ENCODE results near the gene HCLS1. TPM values are rescaled to one million over a fixed set of nuclear protein-coding genes. Genes with fewer than 3 reads are reported as not detected.
"Not testable (repeated sequence)": the region's sequence is repeated elsewhere in the genome, so short reads cannot be mapped to it uniquely, and the experiment has no call there.

The HCLS1 gene, protein sequence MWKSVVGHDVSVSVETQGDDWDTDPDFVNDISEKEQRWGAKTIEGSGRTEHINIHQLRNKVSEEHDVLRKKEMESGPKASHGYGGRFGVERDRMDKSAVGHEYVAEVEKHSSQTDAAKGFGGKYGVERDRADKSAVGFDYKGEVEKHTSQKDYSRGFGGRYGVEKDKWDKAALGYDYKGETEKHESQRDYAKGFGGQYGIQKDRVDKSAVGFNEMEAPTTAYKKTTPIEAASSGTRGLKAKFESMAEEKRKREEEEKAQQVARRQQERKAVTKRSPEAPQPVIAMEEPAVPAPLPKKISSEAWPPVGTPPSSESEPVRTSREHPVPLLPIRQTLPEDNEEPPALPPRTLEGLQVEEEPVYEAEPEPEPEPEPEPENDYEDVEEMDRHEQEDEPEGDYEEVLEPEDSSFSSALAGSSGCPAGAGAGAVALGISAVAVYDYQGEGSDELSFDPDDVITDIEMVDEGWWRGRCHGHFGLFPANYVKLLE
- total RNA-seq (2014; rRNA removed; shearing (Covaris generic)): 0.24 and 0.83 TPM in 2 replicates

DNA sequence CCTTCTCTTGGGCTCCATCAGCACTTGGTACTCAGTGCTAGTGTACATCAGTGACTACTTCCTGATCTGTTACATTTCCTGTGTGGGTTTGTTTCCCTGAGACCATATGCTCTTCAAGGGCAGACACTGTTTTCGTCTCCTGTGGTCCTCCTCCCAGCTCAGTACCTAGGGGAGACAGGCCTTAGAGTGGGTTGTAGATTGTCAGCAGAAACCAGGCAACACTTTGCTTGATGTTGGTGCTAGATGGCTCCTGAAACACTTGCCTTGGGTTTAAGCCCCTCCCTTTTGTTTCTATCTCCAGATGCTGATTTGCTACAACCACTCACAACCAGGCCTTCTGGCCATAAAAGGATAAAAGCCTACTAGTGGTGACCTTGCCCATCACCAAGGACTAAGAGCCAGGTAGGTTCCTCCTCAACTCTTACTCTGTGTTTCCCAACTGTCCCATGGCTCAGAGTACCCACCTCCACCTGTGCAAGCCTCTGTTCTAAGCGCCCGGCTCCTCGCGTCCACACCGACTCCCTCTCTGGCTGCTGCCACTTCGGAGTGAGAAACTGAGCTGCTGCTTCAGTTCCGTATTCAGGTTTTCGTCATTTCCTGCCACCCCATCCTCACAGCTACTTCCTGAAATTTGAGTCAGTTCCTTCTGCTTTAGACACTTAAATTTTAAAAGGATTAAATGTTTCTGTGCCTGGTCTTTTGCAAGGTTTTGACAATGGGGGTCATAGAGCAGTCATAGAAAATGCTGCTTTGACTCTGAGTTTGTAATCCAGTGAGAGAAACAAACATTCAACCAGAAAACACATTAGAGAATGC, at the start of gene HCLS1:
TSS of gene HCLS1 (minus strand) at position 548 of the 816 bp plus-strand sequence. CDS start 2,556 bp downstream, outside the sequence.
- no peak for DNase-seq (ENCODE audit: low spot score)

GRCh38 chr3:121710347-121710746, 49.6 kb upstream of the HCLS1 start:
- no peak for DNase-seq (ENCODE audit: low spot score)

GRCh38 chr3:121707531-121708273, 47.0 kb upstream of the HCLS1 start:
- DNase-seq (ENCODE audit: low spot score): no peak

DNA sequence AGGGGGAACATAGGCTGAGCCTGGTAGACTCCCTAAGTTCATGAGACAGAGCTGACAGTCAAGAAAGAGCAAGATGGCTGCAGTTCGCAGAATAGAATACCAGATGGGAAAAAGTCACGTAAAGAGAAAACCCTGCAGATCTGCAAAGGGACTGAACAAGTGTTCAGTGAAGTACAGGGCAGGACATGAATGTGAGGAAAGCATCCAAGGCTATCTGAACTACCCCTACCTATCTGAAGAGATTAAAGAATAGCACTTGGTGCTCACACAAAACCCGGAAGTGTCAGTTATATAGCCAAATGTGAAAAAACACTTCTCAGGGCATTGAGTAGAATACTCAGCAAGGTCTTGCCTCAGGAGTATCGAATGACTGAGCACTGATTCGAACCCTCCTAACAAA, 44.8 kb upstream of the HCLS1 start:
- DNase-seq (ENCODE audit: low spot score): no peak

DNA sequence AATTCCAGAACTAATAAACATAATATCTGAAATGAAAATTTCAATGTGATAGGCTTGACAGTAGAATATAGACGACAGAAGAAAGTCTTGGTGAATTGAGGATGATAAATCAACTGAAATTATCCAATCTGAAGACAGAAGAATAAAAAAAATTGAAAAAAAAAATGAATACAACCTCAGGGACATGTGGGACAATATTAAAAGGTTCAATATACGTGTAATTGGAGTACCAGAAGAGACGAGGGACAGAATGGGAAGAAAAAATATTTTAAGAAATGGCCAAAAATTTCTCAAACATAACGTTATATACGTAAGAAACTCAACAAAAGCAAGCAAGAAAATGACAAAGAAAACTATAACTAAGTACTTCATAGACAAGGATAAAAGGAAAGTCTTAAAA, 43.3 kb upstream of the HCLS1 start:
- no peak for DNase-seq (ENCODE audit: low spot score)

DNA sequence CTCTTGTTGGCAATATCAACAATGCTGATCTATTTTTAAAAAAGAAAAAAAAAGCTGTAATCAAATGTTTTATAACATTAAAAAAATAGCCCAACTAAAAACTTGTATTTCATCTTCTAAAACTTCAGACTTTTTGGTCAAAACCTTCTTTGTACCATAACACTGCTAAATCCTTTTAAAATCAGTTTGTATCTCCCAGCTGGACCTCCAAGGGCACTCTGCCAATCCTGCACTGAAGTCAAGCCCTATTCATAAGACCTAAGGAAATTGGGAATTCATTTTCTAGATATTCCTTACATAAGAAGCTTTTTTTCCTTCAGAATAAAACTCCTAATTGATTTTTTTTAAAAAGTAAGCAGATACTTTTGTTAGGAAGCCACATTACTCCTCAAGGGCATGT, 38.2 kb upstream of the HCLS1 start:
- no peak for DNase-seq (ENCODE audit: low spot score)

DNA sequence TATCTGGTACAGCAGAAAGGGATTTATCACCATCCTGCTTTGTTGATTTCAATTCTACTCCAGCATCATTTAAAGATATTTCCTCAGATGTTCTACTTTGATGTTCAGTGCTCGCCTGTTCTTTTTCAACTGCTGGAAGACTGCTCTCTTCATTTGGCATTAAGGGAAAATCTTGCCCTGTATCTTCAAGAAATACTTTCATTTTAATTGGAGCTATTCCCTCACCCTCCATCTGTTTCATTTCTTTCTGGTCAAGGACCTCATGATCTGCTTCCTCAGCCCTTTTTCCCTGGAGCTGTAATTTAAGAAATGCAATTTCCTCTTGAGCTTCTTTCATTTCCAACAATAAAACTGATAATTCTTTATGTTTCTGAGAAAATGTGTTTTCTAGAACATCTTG, 37.8 kb upstream of the HCLS1 start:
- no peak for DNase-seq (ENCODE audit: low spot score)

- no peak for DNase-seq (ENCODE audit: low spot score)
Measured at GRCh38 chr3:121696186-121696585, 35.5 kb upstream of the HCLS1 start.

GRCh38 chr3:121692010-121692699, 31.5 kb upstream of the HCLS1 start:
- DNase-seq (ENCODE audit: low spot score): no peak

DNA sequence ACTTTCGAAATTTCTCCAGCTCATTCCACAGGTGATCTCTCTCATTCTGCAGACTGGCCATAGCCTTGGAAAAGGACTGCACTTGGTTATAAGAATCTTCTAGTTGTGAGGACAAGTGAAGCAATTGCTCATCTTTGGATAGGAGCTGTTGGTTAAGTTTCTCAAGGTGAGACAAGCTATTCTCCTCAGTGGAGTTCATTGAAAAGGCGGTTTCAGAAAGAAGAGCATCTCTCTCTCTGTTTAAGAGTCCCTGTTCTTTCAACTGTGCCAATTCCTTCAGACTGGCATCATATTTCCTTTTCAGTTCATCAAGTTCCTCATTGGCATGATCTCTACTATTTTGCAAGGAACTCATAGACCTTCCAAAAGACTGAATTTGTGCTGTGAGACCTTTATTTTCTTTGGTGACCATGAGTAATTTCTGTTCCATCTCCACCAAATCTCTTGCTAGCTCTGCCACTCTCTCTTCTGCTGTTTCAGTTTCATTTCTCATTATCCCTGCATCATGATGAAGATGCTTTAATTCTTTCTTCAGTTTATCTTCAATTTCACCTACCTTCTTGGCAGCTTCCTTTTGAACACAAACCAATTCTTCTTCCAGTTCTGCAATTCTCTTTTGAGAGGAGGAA, 30.2 kb upstream of the HCLS1 start:
- no peak for DNase-seq (ENCODE audit: low spot score)

GRCh38 chr3:121688747-121689146, 28.0 kb upstream of the HCLS1 start:
- not testable (repeated sequence) for DNase-seq (ENCODE audit: low spot score)

DNA sequence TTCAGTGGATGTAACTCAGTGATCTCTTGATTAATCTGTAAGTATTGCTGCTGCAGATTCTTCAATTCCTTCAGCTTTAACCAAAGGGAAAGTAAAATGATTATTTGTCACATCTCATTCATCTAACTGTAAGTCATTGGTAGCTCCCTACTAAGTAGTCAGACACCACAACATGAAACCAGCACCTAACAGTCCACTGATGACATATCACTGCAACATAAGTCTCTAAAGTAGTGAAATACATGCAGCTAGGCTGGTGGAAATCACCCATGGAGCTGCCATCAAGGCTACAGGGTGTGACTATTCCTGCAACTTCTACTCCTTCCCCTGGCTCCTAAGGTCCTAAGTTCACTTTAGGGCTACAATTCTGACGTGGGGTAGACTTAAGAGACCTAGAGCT, 21.1 kb upstream of the HCLS1 start:
- no peak for DNase-seq (ENCODE audit: low spot score)

GRCh38 chr3:121677141-121677540, 16.4 kb upstream of the HCLS1 start:
- no peak for DNase-seq (ENCODE audit: low spot score)

- DNase-seq (ENCODE audit: low spot score): no peak
Measured at GRCh38 chr3:121670676-121671075, 10.0 kb upstream of the HCLS1 start.

DNA sequence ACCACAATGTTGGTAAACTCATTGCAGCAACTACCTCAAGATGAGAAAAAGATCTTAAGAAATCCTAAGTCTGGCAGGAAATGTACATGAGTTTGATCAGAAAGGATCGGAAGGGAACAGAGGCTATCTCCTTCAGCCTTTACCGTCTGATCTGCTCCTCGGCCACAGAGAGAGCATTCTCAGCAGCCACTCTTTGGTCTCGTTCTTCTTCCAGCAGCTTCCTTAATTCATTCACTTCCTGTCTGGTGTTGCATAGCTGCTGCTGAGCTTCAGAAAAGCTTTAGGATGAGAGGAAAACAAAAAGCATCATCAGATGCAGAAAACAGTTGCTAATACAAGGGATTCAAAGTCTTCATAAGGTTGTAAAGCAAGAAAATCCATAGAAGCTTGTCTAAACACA, 6.6 kb upstream of the HCLS1 start:
- DNase-seq (ENCODE audit: low spot score): no peak

DNA sequence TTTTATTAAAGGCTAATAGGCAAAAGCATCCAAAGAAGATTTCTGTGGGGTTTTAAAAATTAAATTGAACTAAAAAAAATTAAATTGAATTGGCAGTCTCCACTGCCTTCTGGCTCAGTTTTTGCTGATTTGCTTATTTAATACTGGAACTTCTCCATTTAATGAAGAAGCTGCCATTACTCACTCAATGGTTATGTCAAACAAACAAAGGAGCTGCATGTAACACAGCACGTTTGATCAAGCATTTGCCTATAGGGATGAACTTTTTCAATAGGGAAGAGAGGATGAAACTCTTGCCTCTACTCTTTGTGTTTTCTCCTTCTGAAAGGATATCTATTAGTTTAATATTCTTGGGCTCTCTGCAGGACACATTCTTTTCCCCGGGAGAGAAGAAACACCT, 4.8 kb upstream of the HCLS1 start:
- no peak for DNase-seq (ENCODE audit: low spot score)

DNA sequence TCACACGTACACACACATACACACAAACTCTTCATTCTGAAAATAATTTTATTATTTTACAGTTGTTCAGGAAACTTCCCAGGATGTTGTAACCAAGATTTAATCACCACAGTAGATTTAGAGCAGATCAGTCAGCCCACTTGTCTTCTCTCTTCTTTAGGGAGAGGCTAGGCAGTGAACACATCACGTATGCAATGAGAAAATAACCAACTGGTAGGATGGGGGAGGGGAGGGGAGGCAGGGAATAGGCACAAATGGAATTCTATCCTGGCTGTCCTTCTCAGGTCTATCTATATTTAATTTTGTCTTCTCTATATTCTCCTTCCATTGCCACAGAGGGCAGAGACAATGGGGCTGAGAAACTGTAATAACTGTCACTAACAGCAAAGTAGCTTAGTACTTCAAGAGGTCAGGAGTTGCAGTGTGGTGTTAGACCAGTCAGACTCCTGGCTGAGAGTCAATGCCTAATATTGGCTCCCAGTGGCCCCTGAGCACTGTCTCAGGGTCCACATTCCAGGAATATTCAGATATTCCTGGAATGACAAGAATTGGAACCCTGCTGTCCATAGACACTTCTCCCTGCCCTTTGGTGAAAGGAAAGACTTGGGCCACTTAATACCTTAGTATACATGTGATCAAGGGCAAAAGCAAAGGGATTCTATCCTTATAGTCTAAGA, 2.6 kb upstream of the HCLS1 start:
- DNase-seq (ENCODE audit: low spot score): no peak

GRCh38 chr3:121662742-121663141, 2.0 kb upstream of the HCLS1 start:
- DNase-seq (ENCODE audit: low spot score): no peak

- DNase-seq (ENCODE audit: low spot score): no peak
Measured at GRCh38 chr3:121661376-121661775, 673 bp upstream of the HCLS1 start.

DNA sequence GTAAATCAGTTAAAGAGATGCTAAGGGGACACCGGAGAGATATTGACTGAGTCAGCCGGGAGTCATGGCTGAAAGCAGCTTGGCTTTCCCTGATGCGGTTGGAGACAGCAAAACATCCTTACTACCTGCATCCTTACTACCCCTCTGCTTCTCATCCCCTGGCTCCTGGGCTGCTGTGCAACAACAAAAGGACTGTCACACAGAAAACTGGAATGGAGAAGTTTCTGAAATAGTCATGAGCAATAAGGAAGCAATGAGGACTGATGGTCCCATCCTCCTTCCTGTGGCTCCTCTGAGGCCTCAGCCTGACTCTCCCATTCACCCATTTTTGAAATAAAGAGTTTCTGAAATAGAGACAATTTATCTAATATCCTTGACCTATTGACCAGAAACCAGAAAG, 1.1 kb downstream of the HCLS1 start:
- no peak for DNase-seq (ENCODE audit: low spot score)

All from A172 (cell line).